ENCODE results near the gene DNAAF5. TPM values are rescaled to one million over a fixed set of nuclear protein-coding genes. Genes with fewer than 3 reads are reported as not detected.

The DNAAF5 gene
- polyA plus RNA-seq, 1 experiment: 27.0 TPM

DNA sequence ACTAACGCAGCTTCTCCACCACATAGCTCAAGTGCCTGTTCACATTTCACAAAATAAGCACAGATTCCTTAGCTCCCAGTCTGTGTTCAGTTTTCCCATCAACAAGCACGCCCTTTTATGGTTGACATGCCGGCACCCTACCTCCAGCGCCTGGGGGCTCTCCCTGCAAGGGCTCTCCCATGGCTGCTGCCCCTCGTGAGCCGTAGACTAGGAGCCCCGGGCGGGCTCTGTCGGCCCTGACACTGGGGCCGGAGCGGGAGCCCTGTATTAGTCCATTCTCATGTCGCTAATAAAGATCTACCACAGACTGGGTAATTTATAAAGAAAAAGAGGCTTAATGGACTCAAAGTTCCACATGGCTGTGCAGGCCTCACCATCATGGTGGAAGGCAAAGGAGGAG is 34.6 kb downstream of the DNAAF5 start:
- H3K27me3 ChIP-seq (ENCODE audit: control insufficient read depth, insufficient read depth, low read length): no peaks in the 10 kb centered on the region
- H3K4me3 ChIP-seq (ENCODE audit: low read depth, low read length): no peak overlapping the region
- H3K36me3 ChIP-seq (ENCODE audit: control insufficient read depth, insufficient read depth, low read length): peaks cover 26% of the 10 kb centered on the region
- ChIA-PET CTCF (interaction anchor here (1.0 kb wide), 1 partner anchor 14 kb away, joined by 3 read pairs; no protein-coding TSS in a partner anchor), POLR2A (no interaction called here)
- no peak for DNase-seq (ENCODE audit: low read depth)
- TF ChIP-seq, protein P1, sequence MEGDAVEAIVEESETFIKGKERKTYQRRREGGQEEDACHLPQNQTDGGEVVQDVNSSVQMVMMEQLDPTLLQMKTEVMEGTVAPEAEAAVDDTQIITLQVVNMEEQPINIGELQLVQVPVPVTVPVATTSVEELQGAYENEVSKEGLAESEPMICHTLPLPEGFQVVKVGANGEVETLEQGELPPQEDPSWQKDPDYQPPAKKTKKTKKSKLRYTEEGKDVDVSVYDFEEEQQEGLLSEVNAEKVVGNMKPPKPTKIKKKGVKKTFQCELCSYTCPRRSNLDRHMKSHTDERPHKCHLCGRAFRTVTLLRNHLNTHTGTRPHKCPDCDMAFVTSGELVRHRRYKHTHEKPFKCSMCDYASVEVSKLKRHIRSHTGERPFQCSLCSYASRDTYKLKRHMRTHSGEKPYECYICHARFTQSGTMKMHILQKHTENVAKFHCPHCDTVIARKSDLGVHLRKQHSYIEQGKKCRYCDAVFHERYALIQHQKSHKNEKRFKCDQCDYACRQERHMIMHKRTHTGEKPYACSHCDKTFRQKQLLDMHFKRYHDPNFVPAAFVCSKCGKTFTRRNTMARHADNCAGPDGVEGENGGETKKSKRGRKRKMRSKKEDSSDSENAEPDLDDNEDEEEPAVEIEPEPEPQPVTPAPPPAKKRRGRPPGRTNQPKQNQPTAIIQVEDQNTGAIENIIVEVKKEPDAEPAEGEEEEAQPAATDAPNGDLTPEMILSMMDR (IDR thresholded peaks at IDR 0.05; ENCODE audit: insufficient read depth, low read depth, low read length): no peak

GRCh38 chr7:761631-762030 is 35.1 kb downstream of the DNAAF5 start:
- TF ChIP-seq, protein P1 (IDR thresholded peaks at IDR 0.05; ENCODE audit: insufficient read depth, low read depth, low read length): no peak
- no peak overlapping the region for H3K4me3 ChIP-seq (ENCODE audit: low read depth, low read length)
- DNase-seq (ENCODE audit: low read depth): no peak
- H3K36me3 ChIP-seq (ENCODE audit: control insufficient read depth, insufficient read depth, low read length): peaks cover 26% of the 10 kb centered on the region
- ChIA-PET POLR2A (no interaction called here), CTCF (no interaction called here)
- H3K27me3 ChIP-seq (ENCODE audit: control insufficient read depth, insufficient read depth, low read length): no peaks in the 10 kb centered on the region

DNA sequence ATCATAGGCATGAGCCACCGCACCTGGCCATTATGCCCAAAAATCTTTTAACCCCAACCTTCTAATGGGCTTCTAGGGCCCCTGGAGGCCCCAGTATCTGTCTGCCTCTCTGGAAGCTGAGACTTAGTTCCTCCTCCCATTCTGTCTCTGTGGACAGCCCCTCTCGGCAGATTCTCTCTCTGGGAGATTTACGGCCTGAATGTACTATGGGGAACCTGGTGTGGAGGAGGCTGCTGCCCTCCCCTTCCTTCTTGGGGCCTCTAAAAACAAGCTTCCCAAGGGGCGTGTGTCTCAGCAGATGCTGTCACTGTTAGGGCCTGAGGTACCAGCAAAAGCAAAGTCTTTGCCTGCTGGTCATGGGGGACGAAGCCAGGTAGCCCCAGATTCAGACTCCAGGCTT is 36.4 kb downstream of the DNAAF5 start:
- ChIA-PET POLR2A (no interaction called here), CTCF (interaction anchor here (3.3 kb wide), 1 partner anchor 11 kb away, joined by 12 read pairs; no protein-coding TSS in a partner anchor)
- DNase-seq (ENCODE audit: low read depth): no peak

DNA sequence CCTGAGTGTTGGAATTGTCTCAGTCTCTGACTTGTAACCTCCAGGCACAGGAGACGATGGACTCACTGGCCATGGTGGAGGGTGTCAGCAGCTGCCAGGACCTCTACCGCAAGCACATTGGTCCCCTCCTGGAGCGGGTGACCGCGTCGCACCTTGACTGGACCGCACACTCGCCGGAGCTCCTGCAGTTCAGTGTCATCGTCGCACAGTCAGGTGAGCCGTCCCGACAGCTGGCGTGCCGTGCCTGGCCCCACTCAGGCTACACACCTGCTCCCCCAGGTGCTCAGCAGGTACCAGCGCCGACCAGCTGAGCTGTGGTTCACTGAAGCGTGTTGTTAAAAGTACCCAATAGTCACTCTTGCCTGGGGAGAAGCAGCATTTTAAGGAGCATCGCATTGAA is 37.3 kb downstream of the DNAAF5 start:
- H3K27me3 ChIP-seq (ENCODE audit: control insufficient read depth, insufficient read depth, low read length): no peaks in the 10 kb centered on the region
- no peak overlapping the region for H3K4me3 ChIP-seq (ENCODE audit: low read depth, low read length)
- DNase-seq (ENCODE audit: low read depth): no peak
- POLR2A ChIA-PET: no interaction called here
- TF ChIP-seq, protein P1 (IDR thresholded peaks at IDR 0.05; ENCODE audit: insufficient read depth, low read depth, low read length): no peak
- H3K36me3 ChIP-seq (ENCODE audit: control insufficient read depth, insufficient read depth, low read length): peaks cover 15% of the 10 kb centered on the region
- CTCF ChIA-PET: interaction anchor here (1.3 to 3.3 kb wide), 2 partner anchors 10 to 431 kb away, joined by 3 to 12 read pairs; no protein-coding TSS in a partner anchor

More for the DNA sequence above, 36.4 kb downstream of the DNAAF5 start:
- no peak overlapping the region for H3K4me3 ChIP-seq (ENCODE audit: low read depth, low read length)
- H3K27me3 ChIP-seq (ENCODE audit: control insufficient read depth, insufficient read depth, low read length): no peaks in the 10 kb centered on the region
- peaks cover 19% of the 10 kb centered on the region for H3K36me3 ChIP-seq (ENCODE audit: control insufficient read depth, insufficient read depth, low read length)
- TF ChIP-seq, protein P1 (IDR thresholded peaks at IDR 0.05; ENCODE audit: insufficient read depth, low read depth, low read length): no peak

DNA sequence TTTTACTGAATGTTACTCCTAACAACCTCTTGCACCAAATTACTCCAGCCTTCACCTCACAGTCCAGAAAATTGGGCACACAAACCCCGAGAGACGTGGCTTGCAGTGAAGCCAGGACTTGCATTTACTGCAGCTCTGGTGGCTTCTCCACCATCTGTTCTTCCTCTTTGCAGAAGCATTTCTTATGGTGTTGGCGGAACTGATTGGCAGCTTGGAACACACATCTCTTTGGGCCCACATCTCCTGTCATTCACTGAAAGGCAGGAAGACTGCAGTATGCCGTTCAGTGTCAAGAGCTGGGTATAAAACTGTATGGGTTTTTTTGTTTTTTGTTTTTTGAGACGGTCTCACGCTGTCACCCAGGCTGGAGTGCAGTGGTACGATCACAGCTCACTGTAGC is 38.9 kb downstream of the DNAAF5 start:
- DNase-seq (ENCODE audit: low read depth): no peak
- TF ChIP-seq, protein P1 (IDR thresholded peaks at IDR 0.05; ENCODE audit: insufficient read depth, low read depth, low read length): no peak
- ChIA-PET CTCF (interaction anchor here (0.9 to 3.3 kb wide), 3 partner anchors 8 to 14 kb away, joined by 3 to 12 read pairs (median 4); no protein-coding TSS in a partner anchor), POLR2A (no interaction called here)
- peaks cover 15% of the 10 kb centered on the region for H3K36me3 ChIP-seq (ENCODE audit: control insufficient read depth, insufficient read depth, low read length)
- no peaks in the 10 kb centered on the region for H3K27me3 ChIP-seq (ENCODE audit: control insufficient read depth, insufficient read depth, low read length)
- H3K4me3 ChIP-seq (ENCODE audit: low read depth, low read length): no peak overlapping the region

Measured in BJ (cell line).